ENCODE results near the gene PLSCR2. TPM values are rescaled to one million over a fixed set of nuclear protein-coding genes. Genes with fewer than 3 reads are reported as not detected.
"Not testable (repeated sequence)": the region's sequence is repeated elsewhere in the genome, so short reads cannot be mapped to it uniquely, and the experiment has no call there.

Gene PLSCR2
- total RNA-seq, 1 donor: 0.43 TPM

DNA sequence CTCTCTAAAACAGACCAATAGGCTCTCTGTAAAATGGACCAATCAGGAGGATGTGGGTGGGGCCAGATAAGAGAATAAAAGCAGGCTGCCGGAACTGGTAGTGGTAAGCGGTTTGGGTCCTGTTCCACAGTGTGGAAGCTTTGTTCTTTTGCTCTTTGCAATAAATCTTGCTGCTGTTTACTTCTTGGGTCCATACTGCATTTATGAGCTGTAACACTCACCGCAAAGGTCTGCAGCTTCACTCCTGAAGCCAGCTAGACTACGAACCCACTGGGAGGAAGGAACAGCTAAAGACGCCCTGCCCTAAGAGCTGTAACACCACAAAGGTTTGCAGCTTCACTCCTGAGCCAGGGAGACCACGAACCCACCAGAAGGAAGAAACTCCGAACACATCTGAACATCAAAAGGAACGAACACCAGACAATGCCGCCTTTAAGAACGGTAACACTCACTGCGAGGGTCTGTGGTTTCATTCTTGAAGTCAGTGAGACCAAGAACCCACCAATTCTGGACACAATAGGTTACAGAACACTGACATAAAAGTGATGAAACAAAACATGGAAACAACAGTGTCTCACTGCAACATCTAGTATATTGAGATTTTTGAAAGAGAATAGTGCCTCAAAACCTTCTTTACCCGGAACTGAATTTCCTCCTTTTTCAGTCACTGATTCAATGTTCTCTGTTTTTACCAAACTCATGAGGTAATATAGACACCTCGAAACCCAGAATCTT lies 28.8 kb upstream of the PLSCR2 start:
- no peak overlapping the region for H3K4me3 ChIP-seq (ENCODE audit: low read depth, low read length)
- no peak for DNase-seq (ENCODE audit: low read depth)
- TF ChIP-seq, protein P1, sequence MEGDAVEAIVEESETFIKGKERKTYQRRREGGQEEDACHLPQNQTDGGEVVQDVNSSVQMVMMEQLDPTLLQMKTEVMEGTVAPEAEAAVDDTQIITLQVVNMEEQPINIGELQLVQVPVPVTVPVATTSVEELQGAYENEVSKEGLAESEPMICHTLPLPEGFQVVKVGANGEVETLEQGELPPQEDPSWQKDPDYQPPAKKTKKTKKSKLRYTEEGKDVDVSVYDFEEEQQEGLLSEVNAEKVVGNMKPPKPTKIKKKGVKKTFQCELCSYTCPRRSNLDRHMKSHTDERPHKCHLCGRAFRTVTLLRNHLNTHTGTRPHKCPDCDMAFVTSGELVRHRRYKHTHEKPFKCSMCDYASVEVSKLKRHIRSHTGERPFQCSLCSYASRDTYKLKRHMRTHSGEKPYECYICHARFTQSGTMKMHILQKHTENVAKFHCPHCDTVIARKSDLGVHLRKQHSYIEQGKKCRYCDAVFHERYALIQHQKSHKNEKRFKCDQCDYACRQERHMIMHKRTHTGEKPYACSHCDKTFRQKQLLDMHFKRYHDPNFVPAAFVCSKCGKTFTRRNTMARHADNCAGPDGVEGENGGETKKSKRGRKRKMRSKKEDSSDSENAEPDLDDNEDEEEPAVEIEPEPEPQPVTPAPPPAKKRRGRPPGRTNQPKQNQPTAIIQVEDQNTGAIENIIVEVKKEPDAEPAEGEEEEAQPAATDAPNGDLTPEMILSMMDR (IDR thresholded peaks at IDR 0.05; ENCODE audit: insufficient read depth, low read depth, low read length): no peak

DNA sequence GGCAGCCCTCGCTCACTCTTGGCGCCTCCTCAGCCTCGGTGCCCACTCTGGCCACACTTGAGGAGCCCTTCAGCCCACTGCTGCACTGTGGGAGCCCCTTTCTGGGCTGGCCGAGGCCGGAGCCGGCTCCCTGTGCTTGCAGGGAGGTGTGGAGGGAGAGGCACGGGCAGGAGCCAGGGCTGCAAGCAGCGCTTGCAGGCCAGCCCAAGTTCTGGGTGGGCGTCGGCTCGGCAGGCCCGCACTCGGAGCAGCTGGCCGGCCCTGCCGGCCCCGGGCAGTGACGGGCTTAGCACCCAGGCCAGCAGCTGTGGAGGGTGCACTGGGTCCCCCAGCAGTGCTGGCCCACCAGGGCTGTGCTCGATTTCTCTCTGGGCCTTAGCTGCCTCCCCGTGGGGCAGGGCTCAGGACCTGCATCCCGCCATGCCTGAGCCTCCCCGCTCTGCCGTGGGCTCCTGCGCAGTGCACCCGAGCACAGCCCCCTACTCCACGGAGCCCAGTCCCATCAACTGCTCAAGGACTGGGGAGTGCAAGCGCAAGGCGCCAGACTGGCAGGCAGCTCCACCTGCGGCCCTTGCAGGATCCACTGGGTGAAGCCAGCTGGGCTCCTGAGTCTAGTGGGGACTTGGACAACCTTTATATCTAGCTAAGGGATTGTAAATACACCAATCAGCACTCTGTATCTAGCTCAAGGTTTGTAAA lies 27.9 kb upstream of the PLSCR2 start:
- DNase-seq (ENCODE audit: low read depth); H3K4me3 ChIP-seq (ENCODE audit: low read depth, low read length): not testable (repeated sequence)

DNA sequence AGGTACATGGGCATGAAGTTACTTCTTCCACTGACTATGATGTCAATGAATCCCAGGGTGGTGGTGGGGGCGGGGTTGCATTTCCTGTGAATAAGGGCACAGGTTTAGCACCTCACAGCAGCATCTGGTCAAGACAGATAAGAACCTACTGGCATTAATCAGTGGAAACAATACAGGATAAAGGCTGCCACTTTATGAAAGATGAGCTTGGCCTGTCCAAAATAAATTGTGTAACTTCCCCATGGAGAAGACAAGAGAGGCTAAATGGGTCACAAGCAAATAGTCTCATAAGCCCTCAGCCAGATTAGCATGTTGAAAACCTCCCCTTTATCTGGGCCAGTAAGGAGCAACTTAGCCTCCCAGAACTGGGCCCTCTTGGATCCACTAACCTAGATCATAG lies 27.4 kb upstream of the PLSCR2 start:
- TF ChIP-seq, protein P1 (IDR thresholded peaks at IDR 0.05; ENCODE audit: insufficient read depth, low read depth, low read length): no peak
- no peak for DNase-seq (ENCODE audit: low read depth)

DNA sequence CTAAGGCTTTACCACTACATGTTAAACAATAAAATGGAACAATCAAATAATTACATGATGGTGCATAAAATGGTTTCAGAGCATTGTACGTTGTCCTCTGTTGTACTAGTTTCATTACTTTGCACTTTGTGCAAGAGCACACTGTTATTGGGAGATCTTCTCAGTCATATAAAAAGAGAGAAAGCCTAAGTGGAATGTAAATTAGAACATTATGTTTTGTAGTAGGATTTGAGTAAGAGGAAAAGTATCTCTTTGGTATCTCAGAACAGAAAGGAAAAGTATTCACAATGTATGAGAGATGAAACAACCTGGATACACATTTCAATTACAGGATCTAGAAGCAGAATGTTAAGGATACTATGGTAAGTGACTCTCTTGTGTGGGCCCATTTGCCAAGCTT lies 26.9 kb upstream of the PLSCR2 start:
- TF ChIP-seq, protein P1 (IDR thresholded peaks at IDR 0.05; ENCODE audit: insufficient read depth, low read depth, low read length): no peak
- H3K4me3 ChIP-seq (ENCODE audit: low read depth, low read length): no peak overlapping the region
- peak; percentile 28 for DNase-seq (ENCODE audit: low read depth)

More for the DNA sequence above, 27.4 kb upstream of the PLSCR2 start:
- no peak overlapping the region for H3K4me3 ChIP-seq (ENCODE audit: low read depth, low read length)

DNA sequence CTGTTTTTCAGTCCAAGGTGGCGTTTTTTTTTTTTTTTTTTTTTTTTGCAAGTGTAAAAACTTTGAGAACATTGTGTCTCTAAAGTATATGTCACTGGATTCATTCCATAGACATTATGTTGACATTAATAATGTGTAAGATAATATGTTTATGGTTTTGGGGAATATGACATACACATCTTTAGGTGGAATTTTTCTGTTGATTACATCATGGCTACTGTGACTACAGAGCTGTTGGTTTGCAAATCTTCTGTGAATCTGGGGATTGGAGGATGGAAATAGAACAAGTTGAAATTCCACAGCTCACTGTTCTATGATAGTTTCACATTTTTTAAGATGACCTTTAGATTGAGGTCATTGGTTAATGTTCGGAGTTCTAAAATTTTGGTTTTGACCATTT lies 24.4 kb upstream of the PLSCR2 start:
- H3K4me3 ChIP-seq (ENCODE audit: low read depth, low read length): no peak overlapping the region
- peak; percentile 77 for DNase-seq (ENCODE audit: low read depth)
- TF ChIP-seq, protein P1 (IDR thresholded peaks at IDR 0.05; ENCODE audit: insufficient read depth, low read depth, low read length): no peak

DNA sequence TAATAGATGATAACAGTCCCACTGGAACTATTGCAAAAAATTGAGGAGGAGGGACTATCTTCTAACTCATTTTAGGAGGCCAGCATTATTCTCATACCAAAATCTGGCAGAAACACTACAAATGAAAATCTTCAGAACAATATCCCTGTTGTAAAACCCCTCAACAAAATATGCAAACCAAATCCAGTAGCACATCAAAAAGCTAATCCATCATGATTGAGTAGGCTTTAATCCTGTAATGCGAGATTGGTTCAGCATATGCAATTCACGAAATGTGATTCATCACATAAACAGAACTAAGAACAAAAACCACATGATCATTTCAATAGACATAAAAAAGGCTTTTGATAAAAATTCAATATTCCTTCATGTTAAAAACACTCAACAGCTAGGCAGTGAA lies 23.9 kb upstream of the PLSCR2 start:
- TF ChIP-seq, protein P1 (IDR thresholded peaks at IDR 0.05; ENCODE audit: insufficient read depth, low read depth, low read length): no peak
- peak; percentile 62 for DNase-seq (ENCODE audit: low read depth)
- no peak overlapping the region for H3K4me3 ChIP-seq (ENCODE audit: low read depth, low read length)

DNA sequence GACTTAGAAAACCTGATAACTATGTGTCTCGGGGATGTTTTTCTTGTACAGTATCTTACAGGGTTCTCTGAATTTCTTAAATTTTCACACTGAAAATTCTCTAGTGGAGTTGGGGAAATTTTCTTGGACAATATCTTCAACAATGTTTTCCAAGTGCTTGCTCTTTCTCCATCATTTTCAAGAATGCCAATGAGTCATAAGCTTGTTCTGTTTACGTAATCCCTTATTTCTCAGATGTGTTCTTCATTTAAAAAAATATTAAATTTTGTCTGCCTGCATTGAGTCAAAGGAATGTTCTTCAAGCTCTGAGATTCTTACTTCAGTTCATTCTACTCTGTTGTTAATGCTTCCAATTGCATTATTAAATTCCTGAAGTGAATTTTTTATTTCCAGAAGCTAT lies 21.9 kb upstream of the PLSCR2 start:
- H3K4me3 ChIP-seq (ENCODE audit: low read depth, low read length): no peak overlapping the region
- DNase-seq (ENCODE audit: low read depth): peak; percentile 30
- TF ChIP-seq, protein P1 (IDR thresholded peaks at IDR 0.05; ENCODE audit: insufficient read depth, low read depth, low read length): no peak
